NK-92 (cell line): Measurements from ENCODE around the gene DOK5.
"Not testable (repeated sequence)": the region's sequence is repeated elsewhere in the genome, so short reads cannot be mapped to it uniquely, and the experiment has no call there.

Source experiments
- DNase-seq: peaks from one replicate; lab custom pipeline; 2025; ENCODE audit not compliant: unreplicated experiment; lab: John Stamatoyannopoulos, UW

The DOK5 gene

GRCh38 chr20:54469952-54470351 is 5.4 kb upstream of the DOK5 start:
- no peak for DNase-seq

- no peak for DNase-seq
Measured at GRCh38 chr20:54470697-54471096, 4.7 kb upstream of the DOK5 start.

- DNase-seq, result no peak
Measured at GRCh38 chr20:54472607-54473006, 2.8 kb upstream of the DOK5 start.

GRCh38 chr20:54473340-54473739 is 2.1 kb upstream of the DOK5 start:
- DNase-seq, result no peak

- no peak for DNase-seq
Measured at GRCh38 chr20:54474046-54474445, 1.3 kb upstream of the DOK5 start.

GRCh38 chr20:54474866-54475265 is 527 bp upstream of the DOK5 start:
- no peak for DNase-seq

- no peak for DNase-seq
Measured at GRCh38 chr20:54476169-54477009, 996 bp downstream of the DOK5 start.

GRCh38 chr20:54477191-54477955 is 2.0 kb downstream of the DOK5 start:
- DNase-seq, result no peak

- no peak for DNase-seq
Measured at GRCh38 chr20:54479138-54479906, 3.9 kb downstream of the DOK5 start.

- not testable (repeated sequence) for DNase-seq
Measured at GRCh38 chr20:54479937-54480336, 4.5 kb downstream of the DOK5 start.

GRCh38 chr20:54481442-54481841 is 6.0 kb downstream of the DOK5 start:
- DNase-seq, result no peak

GRCh38 chr20:54485631-54486030 is 10.2 kb downstream of the DOK5 start:
- no peak for DNase-seq

- no peak for DNase-seq
Measured at GRCh38 chr20:54486585-54486984, 11.2 kb downstream of the DOK5 start.

- no peak for DNase-seq
Measured at GRCh38 chr20:54488442-54488841, 13.0 kb downstream of the DOK5 start.

GRCh38 chr20:54491506-54491905 is 16.1 kb downstream of the DOK5 start:
- no peak for DNase-seq

- DNase-seq, result no peak
Measured at GRCh38 chr20:54494303-54495006, 19.1 kb downstream of the DOK5 start.

GRCh38 chr20:54497931-54498718 is 22.7 kb downstream of the DOK5 start:
- DNase-seq, result no peak

- no peak for DNase-seq
Measured at GRCh38 chr20:54499111-54499510, 23.7 kb downstream of the DOK5 start.

GRCh38 chr20:54502179-54502578 is 26.8 kb downstream of the DOK5 start:
- DNase-seq, result no peak

GRCh38 chr20:54506643-54507042 is 31.2 kb downstream of the DOK5 start:
- no peak for DNase-seq
